GM23338 (cell line): ENCODE results near the gene TCF7L2. TPM values are rescaled to one million over a fixed set of nuclear protein-coding genes. Genes with fewer than 3 reads are reported as not detected.
A peak's percentile ranks its signal among the peaks of the same experiment; 100 is the strongest.

Experiments
- ATAC-seq: fragments of 200-7000 bp; cut with Tn5 transposase; 3 replicates; pipeline ENCODE4 v1.9.1; 2020
- DNase-seq: peaks from one replicate; pipeline ENCODE4 v3.0.0-alpha.2; 2015; ENCODE audit warnings: low spot score
- H2AFZ ChIP-seq: fragments of 200-600 bp; sonication (generic); 2 replicates; pipeline ENCODE4 v1.8.0; 2016; ENCODE audit warnings: antibody characterized with exemption, mild to moderate bottlenecking, moderate library complexity
- H3F3A ChIP-seq: fragments of 200-600 bp; sonication (generic); replicated peaks from 2 replicates; pipeline ENCODE4 v1.8.0; 2017; ENCODE audit warnings: antibody characterized with exemption, mixed run types, low read depth
- H3K27ac ChIP-seq: fragments of 200-600 bp; sonication (generic); 2 replicates; pipeline ENCODE4 v1.6.1; 2016; ENCODE audit warnings: low read depth
- H3K27me3 ChIP-seq: fragments of 200-600 bp; sonication (generic); 2 replicates; pipeline ENCODE4 v1.8.0; 2016; ENCODE audit warnings: mild to moderate bottlenecking, mixed run types, moderate library complexity; ENCODE audit not compliant: insufficient read depth
- H3K36me3 ChIP-seq: fragments of 200-600 bp; sonication (generic); 2 replicates; pipeline ENCODE4 v1.8.0; 2016; ENCODE audit warnings: mild to moderate bottlenecking; ENCODE audit not compliant: insufficient read depth
- H3K4me1 ChIP-seq: fragments of 200-600 bp; sonication (generic); 2 replicates; pipeline ENCODE4 v1.8.0; 2016; ENCODE audit warnings: mild to moderate bottlenecking, moderate library complexity; ENCODE audit not compliant: insufficient read depth
- H3K4me2 ChIP-seq: fragments of 200-600 bp; sonication (generic); 2 replicates; pipeline ENCODE4 v1.7.1; 2017; ENCODE audit warnings: mixed run types
- H3K4me3 ChIP-seq: fragments of 200-600 bp; sonication (generic); 2 replicates; pipeline ENCODE4 v1.6.1; 2016; ENCODE audit warnings: mixed run types
- H3K79me2 ChIP-seq: fragments of 200-600 bp; sonication (generic); replicated peaks from 2 replicates; pipeline ENCODE4 v1.8.0; 2017; ENCODE audit warnings: mild to moderate bottlenecking; ENCODE audit not compliant: insufficient read depth
- H3K9me2 ChIP-seq: fragments of 200-600 bp; sonication (generic); 2 replicates; pipeline ENCODE4 v1.8.0; 2017; ENCODE audit not compliant: insufficient read depth
- H4K20me1 ChIP-seq: fragments of 200-600 bp; sonication (generic); replicated peaks from 2 replicates; pipeline ENCODE4 v1.8.0; 2017; ENCODE audit warnings: mild to moderate bottlenecking; ENCODE audit not compliant: insufficient read depth
- H3K27ac Mint-ChIP-seq: 2 replicates; pipeline ENCODE4 v1.8.0; 2020; ENCODE audit warnings: inconsistent platforms, mild to moderate bottlenecking, moderate library complexity, mixed read lengths
- H3K27me3 Mint-ChIP-seq: 3 replicates; pipeline ENCODE4 v1.8.0; 2022; ENCODE audit warnings: low read depth, mild to moderate bottlenecking, moderate library complexity, mixed read lengths, inconsistent platforms; ENCODE audit not compliant: insufficient read depth, poor library complexity
- H3K36me3 Mint-ChIP-seq: 3 replicates; pipeline ENCODE4 v1.8.0; 2021; ENCODE audit warnings: low read depth, mild to moderate bottlenecking, inconsistent platforms, moderate library complexity, mixed read lengths
- H3K4me1 Mint-ChIP-seq: 3 replicates; pipeline ENCODE4 v1.8.0; 2020; ENCODE audit warnings: mild to moderate bottlenecking, inconsistent platforms, mixed read lengths
- H3K4me3 Mint-ChIP-seq: 3 replicates; pipeline ENCODE4 v1.8.0; 2021; ENCODE audit warnings: moderate library complexity, mild to moderate bottlenecking, inconsistent platforms, mixed read lengths
- H3K9me3 Mint-ChIP-seq: 3 replicates; pipeline ENCODE4 v1.8.0; 2020; ENCODE audit warnings: moderate library complexity, mild to moderate bottlenecking, inconsistent platforms, mixed read lengths
- EZH2 ChIP-seq: fragments of 200-600 bp; sonication (generic); IDR thresholded peaks from one replicate; pipeline ENCODE4 v1.8.0; 2017; ENCODE audit warnings: antibody characterized with exemption, mild to moderate bottlenecking, low read depth; ENCODE audit not compliant: unreplicated experiment
- EZH2phosphoT487 ChIP-seq: fragments of 200-600 bp; sonication (generic); IDR thresholded peaks from one replicate; pipeline ENCODE4 v1.8.1; 2018; ENCODE audit warnings: antibody characterized with exemption; ENCODE audit not compliant: unreplicated experiment
- JUNB ChIP-seq: IDR thresholded peaks from one replicate; pipeline ENCODE4 v1.6.1; 2016; ENCODE audit warnings: antibody characterized with exemption; ENCODE audit not compliant: unreplicated experiment
- NANOG ChIP-seq: IDR thresholded peaks from 2 replicates; pipeline ENCODE4 v1.6.1; 2016; ENCODE audit warnings: antibody characterized with exemption, borderline replicate concordance
- POLR2AphosphoS5 ChIP-seq: IDR thresholded peaks from 2 replicates; pipeline ENCODE4 v1.6.1; 2016; ENCODE audit warnings: antibody characterized with exemption, low read depth
- ZNF114 ChIP-seq: fragments of 250-450 bp; sonication (Bioruptor Pico); IDR thresholded peaks from 2 replicates; pipeline ENCODE4 v1.5.0; 2020; ENCODE audit warnings: mild to moderate bottlenecking, moderate library complexity
- polyA plus RNA-seq: library from polyadenylated mRNA; unstranded; fragments of >200 nt; fragmentation: Nextera tagmentation; extraction: Ambion mirVana; gene quantifications from 2 replicates; pipeline ENCODE4 v1.2.1, GENCODE V29; 2016
- total RNA-seq: library from RNA; depleted of rRNA; stranded (reverse); fragments of >200 nt; shearing (Covaris generic); gene quantifications from 2 replicates; pipeline ENCODE4 v1.2.3, GENCODE V29; 2014
- TF ChIP-seq, protein P1 (sequence below): IDR thresholded peaks from 2 replicates; pipeline ENCODE4 v1.6.1; 2016; ENCODE audit warnings: antibody characterized with exemption
- TF ChIP-seq, protein P2 (sequence below), 2 experiments: fragments of 200-600 bp in 1 of 2; sonication (generic) in 1 of 2; conservative IDR thresholded peaks; 2 replicates each; pipeline versions ENCODE4 v1.5.1 to v1.6.1; 2016 to 2017; ENCODE audit warnings: antibody characterized with exemption in 2 of 2, low read depth in 2 of 2, mild to moderate bottlenecking in 2 of 2, moderate library complexity in 1 of 2
- TF ChIP-seq, protein P3 (sequence below): IDR thresholded peaks from one replicate; pipeline ENCODE4 v1.6.1; 2018; ENCODE audit warnings: antibody characterized with exemption; ENCODE audit not compliant: unreplicated experiment

TCF7L2 gene
- total and polyA plus RNA-seq, 2 experiments from 2014 or later = 32.2 to 80.8 TPM

DNA sequence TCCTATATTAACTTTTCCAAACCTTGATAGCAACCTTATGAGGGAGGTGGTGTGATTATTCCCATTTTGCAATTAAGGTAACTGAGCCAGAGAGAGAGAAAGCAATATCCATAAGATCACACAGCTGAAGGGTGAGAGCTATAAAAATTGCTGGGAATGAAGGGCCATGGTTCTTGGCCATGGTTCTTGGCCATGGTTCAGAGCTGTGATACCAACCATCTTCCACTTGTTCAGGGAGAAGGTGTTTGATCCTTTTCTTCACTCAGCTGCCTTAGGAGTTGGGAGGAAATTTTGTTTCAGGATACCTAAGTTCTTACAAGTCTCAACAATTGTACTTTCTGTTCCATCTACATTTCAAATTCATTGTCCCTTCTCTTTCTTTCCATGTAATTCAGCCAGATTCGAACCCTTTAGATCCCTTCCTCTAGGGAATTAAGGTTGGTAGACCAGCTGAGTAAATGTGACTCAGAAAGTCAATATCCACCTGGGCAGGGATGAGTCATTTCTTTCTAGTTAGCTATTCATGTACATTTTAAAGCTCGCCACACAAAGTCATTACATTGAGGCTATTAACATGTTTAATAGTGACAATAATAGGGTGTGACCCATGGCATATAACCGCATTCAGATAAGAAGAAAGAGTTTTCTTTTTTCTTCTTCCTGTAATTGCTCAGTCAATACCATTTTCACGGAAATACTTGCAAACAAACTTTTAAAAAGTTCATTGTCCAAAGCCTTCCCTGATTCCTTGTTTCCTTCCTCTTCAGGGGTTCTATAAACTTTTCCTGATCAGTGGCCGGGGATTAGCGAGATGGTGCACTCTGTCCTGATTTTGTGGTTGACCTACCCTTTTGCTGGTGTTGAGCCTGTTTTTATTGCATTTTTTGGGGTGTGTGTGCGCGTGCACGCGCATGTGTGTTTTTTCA, 143.4 kb downstream of the TCF7L2 start (continued):
- TF ChIP-seq, protein P1, sequence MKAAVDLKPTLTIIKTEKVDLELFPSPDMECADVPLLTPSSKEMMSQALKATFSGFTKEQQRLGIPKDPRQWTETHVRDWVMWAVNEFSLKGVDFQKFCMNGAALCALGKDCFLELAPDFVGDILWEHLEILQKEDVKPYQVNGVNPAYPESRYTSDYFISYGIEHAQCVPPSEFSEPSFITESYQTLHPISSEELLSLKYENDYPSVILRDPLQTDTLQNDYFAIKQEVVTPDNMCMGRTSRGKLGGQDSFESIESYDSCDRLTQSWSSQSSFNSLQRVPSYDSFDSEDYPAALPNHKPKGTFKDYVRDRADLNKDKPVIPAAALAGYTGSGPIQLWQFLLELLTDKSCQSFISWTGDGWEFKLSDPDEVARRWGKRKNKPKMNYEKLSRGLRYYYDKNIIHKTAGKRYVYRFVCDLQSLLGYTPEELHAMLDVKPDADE = no peak
- TF ChIP-seq EZH2 (no peak), ZNF114 (CRISPR knock-in tag) (no peak), NANOG (no peak), POLR2AphosphoS5 (no peak; the same call in 1 of the 2 replicates)
- TF ChIP-seq, protein P2, sequence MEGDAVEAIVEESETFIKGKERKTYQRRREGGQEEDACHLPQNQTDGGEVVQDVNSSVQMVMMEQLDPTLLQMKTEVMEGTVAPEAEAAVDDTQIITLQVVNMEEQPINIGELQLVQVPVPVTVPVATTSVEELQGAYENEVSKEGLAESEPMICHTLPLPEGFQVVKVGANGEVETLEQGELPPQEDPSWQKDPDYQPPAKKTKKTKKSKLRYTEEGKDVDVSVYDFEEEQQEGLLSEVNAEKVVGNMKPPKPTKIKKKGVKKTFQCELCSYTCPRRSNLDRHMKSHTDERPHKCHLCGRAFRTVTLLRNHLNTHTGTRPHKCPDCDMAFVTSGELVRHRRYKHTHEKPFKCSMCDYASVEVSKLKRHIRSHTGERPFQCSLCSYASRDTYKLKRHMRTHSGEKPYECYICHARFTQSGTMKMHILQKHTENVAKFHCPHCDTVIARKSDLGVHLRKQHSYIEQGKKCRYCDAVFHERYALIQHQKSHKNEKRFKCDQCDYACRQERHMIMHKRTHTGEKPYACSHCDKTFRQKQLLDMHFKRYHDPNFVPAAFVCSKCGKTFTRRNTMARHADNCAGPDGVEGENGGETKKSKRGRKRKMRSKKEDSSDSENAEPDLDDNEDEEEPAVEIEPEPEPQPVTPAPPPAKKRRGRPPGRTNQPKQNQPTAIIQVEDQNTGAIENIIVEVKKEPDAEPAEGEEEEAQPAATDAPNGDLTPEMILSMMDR (conservative IDR thresholded peaks at IDR 0.05; ENCODE audit: low read depth in 2 of 2) = no peak

DNA sequence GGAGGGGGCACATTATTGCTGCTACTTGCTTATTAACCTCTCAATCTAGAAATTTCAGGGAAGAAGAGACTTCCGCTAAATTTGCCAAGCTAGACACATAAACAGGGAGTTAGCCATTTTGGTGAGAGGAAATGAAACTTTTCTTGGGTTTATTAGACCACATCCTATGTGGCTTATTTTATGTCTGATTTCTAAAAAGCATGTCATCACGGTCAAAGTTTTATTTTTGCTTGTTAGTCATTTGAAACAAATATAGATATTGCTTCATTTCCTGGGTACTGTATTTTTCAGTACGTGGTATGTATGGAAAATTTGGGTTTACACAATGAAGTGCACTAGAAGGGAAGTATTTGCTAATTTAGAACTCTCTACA, 144.1 kb downstream of the TCF7L2 start:
- Mint-ChIP-seq H3K4me3 (no peak overlapping the region), H3K27ac (peak overlapping the region; percentile 25; the same call in 1 of the 2 replicates), H3K27me3 (peaks cover 7% of the 10 kb centered on the region), H3K9me3 (no peaks in the 10 kb centered on the region; the same call in 2 of the 3 replicates), H3K4me1 (peaks cover 60% of the 10 kb centered on the region), H3K36me3 (peaks cover 67% of the 10 kb centered on the region)
- peaks cover 5% of the 10 kb centered on the region; the same call in 1 of the 2 replicates for H3K36me3 ChIP-seq
- no peak for DNase-seq
- peak overlapping the region; percentile 22; the same call in 1 of the 2 replicates for H3K27ac ChIP-seq
- peaks cover 97% of the 10 kb centered on the region for H3K79me2 ChIP-seq
- no peak for ATAC-seq
- H3K4me2 ChIP-seq = no peak overlapping the region
- H3K27me3 ChIP-seq = no peaks in the 10 kb centered on the region
- no peaks in the 10 kb centered on the region; the same call in 1 of the 2 replicates for H3F3A ChIP-seq
- peaks cover 30% of the 10 kb centered on the region; the same call in 1 of the 2 replicates for H4K20me1 ChIP-seq
- no peaks in the 10 kb centered on the region for H3K9me2 ChIP-seq
- no peak overlapping the region for H3K4me3 ChIP-seq
- peaks cover 27% of the 10 kb centered on the region for H3K4me1 ChIP-seq
- H2AFZ ChIP-seq = no peak overlapping the region
- no peak for TF ChIP-seq POLR2AphosphoS5
- TF ChIP-seq EZH2phosphoT487 = no peak
- TF ChIP-seq, protein P1 = no peak
- no peak for TF ChIP-seq JUNB
- TF ChIP-seq, protein P3, sequence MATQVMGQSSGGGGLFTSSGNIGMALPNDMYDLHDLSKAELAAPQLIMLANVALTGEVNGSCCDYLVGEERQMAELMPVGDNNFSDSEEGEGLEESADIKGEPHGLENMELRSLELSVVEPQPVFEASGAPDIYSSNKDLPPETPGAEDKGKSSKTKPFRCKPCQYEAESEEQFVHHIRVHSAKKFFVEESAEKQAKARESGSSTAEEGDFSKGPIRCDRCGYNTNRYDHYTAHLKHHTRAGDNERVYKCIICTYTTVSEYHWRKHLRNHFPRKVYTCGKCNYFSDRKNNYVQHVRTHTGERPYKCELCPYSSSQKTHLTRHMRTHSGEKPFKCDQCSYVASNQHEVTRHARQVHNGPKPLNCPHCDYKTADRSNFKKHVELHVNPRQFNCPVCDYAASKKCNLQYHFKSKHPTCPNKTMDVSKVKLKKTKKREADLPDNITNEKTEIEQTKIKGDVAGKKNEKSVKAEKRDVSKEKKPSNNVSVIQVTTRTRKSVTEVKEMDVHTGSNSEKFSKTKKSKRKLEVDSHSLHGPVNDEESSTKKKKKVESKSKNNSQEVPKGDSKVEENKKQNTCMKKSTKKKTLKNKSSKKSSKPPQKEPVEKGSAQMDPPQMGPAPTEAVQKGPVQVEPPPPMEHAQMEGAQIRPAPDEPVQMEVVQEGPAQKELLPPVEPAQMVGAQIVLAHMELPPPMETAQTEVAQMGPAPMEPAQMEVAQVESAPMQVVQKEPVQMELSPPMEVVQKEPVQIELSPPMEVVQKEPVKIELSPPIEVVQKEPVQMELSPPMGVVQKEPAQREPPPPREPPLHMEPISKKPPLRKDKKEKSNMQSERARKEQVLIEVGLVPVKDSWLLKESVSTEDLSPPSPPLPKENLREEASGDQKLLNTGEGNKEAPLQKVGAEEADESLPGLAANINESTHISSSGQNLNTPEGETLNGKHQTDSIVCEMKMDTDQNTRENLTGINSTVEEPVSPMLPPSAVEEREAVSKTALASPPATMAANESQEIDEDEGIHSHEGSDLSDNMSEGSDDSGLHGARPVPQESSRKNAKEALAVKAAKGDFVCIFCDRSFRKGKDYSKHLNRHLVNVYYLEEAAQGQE = no peak
- no peak for TF ChIP-seq EZH2
